PC-9 (cell line): Measurements from ENCODE around the gene PABPN1L.

Source experiments
- EZH2 ChIP-seq: fragments of 200-600 bp; sonication (generic); IDR thresholded peaks from 2 replicates; pipeline ENCODE4 v1.8.0; 2017; ENCODE audit warnings: antibody characterized with exemption, low read depth
- TF ChIP-seq, protein P1 (sequence below): fragments of 200-600 bp; sonication (generic); conservative IDR thresholded peaks from 2 replicates; pipeline ENCODE4 v1.6.1; 2017; ENCODE audit warnings: mixed run types, antibody characterized with exemption, mild to moderate bottlenecking, moderate library complexity

- TF ChIP-seq, protein P1, sequence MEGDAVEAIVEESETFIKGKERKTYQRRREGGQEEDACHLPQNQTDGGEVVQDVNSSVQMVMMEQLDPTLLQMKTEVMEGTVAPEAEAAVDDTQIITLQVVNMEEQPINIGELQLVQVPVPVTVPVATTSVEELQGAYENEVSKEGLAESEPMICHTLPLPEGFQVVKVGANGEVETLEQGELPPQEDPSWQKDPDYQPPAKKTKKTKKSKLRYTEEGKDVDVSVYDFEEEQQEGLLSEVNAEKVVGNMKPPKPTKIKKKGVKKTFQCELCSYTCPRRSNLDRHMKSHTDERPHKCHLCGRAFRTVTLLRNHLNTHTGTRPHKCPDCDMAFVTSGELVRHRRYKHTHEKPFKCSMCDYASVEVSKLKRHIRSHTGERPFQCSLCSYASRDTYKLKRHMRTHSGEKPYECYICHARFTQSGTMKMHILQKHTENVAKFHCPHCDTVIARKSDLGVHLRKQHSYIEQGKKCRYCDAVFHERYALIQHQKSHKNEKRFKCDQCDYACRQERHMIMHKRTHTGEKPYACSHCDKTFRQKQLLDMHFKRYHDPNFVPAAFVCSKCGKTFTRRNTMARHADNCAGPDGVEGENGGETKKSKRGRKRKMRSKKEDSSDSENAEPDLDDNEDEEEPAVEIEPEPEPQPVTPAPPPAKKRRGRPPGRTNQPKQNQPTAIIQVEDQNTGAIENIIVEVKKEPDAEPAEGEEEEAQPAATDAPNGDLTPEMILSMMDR = no peak
- TF ChIP-seq EZH2 = no peak
Observed at GRCh38 chr16:88900662-88901052, 34.2 kb upstream of the PABPN1L start.
